Measurements from ENCODE around the gene NFKBIE.
"Not testable (repeated sequence)": the region's sequence is repeated elsewhere in the genome, so short reads cannot be mapped to it uniquely, and the experiment has no call there.

The NFKBIE gene

DNA sequence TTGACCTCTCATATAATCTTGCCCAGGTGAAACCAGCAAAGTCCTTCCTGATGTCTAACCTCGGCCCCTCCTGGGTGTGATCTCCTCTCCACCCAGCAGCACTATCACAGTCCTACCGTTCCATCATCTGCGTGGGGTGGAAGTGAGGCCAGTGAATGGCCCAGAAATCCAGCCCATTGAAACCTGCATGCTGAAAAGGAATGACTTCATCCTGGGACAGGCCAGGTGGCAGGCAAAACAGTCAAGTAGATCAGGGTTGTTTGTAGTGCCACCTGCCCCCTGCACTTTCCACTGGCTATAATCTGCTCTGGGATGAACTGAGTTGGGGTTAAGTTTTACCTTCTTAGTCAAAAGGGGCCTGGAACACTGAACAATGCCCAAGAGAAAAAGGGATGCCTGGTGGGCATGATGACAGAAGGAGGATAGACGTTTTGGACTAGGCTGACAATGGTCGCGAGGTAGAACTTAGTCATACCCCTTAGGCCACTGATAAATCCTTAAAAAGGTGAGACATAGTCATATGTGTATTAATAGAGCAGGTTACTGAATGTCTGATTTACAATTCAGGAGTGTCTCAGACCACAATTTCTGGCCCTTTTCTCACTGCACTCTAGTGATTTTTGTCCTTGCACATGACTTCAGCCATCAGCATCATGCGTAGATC lies 26.5 kb downstream of the NFKBIE start:
- DNase-seq, result no peak

DNA sequence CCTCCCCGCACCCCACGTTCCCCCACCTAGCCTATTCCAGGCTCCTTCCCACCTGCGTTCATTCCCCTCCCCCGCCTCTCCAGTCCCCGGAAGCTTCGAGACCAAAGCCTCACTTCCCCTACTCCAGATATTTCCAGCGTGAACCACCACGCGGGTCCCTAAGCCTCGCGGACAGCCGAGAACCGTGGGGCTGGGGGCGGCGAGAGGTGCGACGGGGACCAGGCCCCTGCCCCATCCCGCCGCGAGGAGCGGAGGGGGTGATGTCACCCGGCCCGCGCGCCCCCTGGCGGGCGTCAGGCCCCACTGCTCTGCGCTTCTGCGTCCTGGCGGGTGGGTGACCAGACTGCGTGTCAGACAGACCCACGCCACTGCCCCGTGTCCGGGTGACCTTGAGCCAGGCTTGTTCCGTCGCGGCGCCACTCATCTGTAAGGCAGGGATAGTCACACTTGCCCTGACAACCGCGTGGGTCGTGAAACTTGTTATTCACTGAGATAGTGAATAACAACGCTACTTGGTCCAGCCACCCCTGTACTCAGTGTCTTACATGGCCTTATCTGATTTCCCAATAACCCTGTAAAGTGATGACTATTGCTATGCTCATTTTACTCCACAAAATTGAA lies 27.4 kb downstream of the NFKBIE start:
- peak; percentile 71 to 86 for DNase-seq

DNA sequence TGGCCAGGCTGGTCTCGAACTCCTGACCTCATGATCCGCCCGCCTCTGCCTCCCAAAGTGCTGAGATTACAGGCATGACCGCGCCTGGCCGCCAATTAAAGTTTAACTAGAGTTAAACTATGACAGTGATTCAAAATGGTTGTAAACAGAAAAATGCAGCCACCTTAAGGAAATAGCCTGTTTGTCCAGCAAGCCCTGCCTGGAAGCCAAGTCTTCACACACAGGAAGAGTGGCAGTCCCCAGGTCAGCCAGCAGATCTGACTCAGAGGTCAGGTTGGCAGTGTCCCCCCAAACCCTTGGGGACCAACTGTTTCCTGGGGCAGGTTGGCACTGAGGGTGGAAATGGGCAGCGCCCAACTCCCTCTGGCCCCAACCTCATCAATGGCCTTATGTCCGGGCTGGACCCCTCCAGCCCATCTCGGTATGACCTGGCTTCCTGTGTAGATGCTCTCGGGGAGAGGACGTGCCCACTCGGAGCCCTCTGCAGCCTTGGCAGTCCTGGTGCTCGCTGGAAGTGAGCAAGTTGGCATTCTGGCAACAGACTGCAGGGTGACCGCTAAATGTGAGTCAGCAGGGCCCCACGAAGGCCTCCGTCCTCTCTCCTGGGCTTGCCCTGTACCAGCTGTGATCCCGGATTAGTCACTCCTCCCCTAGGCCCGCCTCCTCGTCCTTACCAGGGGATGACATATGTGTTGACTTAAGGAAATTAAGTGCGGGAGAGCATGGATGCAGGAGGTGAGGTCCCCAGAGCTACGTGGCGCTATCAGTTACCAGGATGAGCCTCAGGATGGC lies 28.1 kb downstream of the NFKBIE start:
- DNase-seq, result peak; percentile 91 to 93

DNA sequence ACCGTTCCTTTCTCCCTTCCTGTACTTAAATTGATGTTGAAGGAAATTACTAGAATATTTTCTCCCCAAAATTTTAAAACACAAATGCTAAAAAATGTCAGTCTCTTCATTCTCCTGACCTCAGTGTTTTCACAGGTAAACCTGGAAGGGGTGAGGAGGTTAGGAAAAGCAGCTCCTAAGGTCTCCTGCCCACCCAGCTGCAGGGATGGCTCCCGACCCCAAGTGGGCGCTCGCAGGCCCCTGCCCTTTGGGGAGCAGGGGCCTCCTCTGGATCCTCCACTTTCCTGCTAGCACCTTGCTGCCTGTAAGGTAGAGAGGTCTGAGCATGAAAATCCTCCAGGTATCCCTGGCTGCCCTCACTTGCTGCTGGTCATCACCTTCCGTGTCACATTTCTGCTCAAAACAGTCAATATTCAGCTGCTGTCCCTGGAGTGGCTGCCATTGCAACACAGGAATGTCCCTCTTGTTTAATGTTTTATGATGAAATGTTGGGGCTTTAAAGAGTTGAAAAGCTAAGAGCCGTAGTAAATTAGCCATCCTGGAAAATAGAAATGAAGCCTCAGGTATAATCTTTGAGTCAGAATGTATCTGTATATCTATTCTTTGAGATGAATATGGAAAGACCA lies 29.3 kb downstream of the NFKBIE start:
- DNase-seq, result no peak

DNA sequence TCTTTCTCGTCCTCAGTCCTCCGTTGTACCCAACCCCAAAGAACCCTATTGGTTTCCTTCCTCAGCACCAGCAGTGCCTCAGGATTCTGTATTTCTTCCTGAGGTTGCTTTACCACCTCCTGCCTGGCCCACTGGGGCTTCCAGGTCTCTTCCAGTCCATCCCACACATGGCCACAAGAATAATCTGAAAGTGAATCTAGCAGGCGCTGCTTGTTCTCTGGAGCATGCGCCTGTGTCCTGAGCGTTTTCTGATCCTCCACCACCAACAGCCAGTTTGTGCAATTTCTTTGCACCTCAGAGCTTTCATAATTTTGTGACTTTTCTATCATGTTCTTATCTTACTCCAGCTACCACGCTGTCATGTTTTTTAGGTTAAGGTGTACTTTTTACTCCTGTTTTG lies 30.1 kb downstream of the NFKBIE start:
- DNase-seq, result no peak

DNA sequence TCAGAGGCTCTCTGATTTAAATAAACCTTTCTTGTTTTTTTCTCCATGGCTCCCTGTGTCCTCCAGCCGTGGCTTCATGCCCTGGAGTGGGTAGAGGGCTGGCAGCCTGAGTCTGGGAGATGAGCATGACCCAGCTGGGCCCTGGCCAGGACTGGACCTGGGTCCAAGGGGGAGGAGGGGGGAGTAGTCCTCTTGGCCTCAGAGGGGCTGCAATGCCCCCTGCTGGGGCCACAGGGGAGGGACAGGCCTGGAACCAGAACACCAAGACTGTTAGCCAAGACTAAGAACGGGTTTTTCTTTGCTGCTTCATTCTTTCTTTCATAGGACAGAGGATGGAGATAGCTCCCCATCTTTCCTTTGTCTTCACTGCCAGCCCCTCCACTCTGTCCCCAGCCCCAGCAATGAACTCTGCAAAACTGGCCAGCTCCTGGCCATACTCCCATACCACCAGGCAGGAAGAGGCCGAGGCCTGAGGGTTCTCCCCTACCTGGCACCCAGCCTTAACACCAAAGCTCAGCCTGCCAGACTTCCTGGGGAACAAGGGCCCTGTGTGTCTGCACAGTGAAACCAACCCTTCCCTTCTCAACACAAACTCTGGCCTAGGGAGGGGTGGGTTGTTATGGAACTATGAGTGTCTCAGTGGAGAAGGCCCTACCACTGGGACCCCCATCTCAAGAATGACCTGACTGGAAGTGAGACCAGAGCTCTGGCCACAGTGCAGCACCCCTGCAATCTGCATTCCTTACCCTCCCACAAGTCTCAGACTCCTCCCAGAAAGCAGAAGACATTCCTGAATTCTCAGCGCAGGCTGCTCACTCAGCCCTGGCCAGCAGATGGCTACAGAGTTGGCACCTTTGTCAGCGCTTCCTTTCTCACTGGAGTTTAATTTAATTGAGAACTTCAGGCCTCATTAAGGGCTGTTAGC lies 31.0 kb downstream of the NFKBIE start:
- DNase-seq, result peak in 1 of 2 donors; percentile 47

DNA sequence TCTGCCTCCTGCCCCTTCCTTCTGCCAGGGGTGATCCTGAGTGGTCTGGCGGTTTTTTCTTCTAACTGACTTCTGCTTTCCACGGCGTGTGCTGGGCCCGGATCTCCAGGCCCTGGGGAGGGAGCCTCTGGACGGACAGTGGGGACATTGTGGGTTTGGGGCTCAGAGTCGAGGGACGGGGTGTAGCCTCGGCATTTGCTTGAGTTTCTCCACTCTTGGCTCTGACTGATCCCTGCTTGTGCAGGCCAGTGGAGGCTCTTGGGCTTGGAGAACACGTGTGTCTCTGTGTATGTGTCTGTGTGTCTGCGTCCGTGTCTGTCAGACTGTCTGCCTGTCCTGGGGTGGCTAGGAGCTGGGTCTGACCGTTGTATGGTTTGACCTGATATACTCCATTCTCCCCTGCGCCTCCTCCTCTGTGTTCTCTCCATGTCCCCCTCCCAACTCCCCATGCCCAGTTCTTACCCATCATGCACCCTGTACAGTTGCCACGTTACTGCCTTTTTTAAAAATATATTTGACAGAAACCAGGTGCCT lies 31.7 kb downstream of the NFKBIE start:
- DNase-seq, result no peak

DNA sequence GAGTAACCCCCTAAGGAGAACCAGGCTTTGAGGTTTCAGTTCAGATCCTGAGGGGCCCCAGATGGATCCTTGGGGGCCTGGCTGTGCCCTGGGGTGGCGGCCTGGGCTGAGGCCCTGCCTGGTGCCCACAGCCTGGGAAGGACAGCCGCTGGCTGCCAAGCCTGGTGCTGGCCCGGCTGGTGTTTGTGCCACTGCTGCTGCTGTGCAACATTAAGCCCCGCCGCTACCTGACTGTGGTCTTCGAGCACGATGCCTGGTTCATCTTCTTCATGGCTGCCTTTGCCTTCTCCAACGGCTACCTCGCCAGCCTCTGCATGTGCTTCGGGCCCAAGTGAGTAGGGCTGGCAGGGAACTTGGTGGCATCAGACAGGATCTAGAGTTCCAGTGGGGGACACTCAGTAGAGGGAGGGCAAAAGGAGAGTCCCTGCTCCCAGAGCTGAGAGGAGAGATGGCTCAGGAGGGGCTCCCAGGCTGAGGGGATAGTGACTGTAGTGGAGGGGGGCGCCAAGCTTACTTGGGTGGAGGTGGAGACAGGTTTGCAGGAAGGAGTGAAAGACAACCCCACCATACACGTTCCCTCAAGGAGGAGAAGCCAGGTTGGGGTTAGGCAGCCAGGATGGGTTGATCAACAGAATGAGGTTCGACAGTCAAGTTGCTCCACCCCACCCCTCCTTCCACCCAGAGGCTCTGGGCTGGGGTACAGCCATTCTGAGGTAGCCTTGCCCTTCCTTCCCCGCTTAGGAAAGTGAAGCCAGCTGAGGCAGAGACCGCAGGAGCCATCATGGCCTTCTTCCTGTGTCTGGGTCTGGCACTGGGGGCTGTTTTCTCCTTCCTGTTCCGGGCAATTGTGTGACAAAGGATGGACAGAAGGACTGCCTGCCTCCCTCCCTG lies 32.4 kb downstream of the NFKBIE start:
- no peak for DNase-seq

DNA sequence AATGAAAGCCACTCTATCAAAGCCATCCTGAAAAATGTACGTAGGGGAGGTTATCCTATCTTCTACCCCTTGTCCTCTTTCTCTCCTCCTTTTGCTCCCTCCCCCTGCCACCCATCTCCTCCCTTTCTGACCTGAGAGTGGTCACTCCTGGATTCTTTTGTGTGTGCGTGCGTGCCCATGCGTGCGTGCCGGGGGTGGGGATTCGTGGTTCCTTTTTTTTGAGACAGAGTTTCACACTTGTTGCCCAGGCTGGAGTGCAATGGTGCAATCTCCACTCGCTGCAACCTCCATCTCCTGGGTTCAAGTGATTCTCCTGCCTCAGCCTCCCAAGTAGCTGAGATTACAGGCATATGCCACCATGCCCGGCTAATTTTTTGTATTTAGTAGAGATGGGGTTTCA lies 33.9 kb downstream of the NFKBIE start:
- not testable (repeated sequence) for DNase-seq

DNA sequence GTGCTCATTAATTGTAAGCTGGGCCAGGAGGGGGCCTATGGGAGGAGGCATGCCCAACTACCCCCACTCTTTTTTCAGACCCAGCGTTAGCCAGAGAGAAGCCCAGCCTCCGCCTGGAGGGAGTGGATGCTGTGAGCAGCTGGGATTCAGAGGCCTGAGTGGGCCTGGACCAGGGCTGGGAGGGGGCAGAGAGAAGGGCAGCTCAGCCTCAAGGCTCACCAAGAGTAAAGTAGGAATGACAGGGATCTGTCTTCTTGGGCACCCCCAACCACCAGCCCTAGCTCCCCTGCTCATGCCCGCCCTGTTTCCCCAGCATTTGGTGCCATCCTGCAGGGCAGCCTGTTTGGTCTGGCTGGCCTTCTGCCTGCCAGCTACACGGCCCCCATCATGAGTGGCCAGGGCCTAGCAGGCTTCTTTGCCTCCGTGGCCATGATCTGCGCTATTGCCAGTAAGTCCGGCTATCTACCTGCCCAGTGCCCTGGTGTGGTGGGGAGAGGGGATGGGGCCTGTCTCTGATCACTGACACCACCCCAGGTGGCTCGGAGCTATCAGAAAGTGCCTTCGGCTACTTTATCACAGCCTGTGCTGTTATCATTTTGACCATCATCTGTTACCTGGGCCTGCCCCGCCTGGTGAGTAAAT lies 35.2 kb downstream of the NFKBIE start:
- no peak for DNase-seq

DNA sequence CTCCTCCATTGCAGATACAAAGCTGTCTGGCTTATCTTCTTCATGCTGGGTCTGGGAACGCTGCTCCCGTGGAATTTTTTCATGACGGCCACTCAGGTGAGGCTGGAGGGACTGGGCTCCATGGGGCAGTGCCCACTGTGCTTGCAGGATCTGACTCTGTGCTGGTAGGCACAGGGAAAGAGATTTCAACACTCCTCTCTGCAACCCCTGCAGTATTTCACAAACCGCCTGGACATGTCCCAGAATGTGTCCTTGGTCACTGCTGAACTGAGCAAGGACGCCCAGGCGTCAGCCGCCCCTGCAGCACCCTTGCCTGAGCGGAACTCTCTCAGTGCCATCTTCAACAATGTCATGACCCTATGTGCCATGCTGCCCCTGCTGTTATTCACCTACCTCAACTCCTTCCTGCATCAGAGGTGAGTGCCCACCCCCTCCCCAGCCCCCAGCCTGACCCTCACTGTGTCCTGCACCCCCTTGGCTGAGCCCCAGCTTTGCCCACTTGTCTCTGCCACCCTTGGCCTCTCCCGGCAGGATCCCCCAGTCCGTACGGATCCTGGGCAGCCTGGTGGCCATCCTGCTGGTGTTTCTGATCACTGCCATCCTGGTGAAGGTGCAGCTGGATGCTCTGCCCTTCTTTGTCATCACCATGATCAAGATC lies 35.8 kb downstream of the NFKBIE start:
- DNase-seq, result peak in 1 of 2 donors; percentile 69

DNA sequence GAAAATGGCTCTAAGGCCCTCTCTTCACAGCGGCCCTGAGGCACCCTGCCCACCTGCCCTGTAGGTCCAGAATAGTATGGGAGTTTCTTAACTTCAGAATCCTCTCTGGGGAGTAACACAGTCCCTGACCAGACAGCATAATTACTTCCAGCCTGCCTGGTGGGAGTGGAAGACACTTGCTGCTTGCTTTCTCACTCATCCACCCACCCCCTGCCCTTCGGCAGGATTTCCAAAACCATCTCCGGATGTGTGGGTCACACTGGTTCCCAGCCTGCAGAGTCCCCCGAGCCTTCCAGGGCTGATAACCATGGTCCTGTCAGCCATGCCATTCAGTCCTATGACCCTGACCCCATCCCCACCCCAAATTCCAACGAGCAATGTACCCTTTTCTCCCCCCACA lies 36.5 kb downstream of the NFKBIE start:
- DNase-seq, result peak in 1 of 2 donors; percentile 58

DNA sequence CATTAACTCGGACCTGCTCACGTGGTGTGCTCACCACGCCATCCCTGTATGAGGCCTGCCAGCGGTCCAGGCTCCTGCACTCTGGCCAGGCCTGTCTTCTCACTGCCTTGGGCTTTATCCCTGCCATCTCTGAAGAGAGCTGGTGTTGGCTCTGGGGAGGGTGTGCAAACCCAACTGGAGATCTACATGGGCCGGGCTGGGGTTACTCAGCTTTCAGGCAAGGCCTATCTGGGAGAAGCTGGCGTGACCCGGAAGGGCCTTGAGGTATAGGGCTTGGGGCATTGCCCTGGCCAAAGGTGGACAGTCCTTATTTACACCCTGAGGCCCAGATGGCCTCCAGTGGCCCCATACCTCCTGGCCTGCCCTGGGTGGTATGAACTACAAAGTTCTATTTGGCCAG lies 36.9 kb downstream of the NFKBIE start:
- DNase-seq, result no peak

DNA sequence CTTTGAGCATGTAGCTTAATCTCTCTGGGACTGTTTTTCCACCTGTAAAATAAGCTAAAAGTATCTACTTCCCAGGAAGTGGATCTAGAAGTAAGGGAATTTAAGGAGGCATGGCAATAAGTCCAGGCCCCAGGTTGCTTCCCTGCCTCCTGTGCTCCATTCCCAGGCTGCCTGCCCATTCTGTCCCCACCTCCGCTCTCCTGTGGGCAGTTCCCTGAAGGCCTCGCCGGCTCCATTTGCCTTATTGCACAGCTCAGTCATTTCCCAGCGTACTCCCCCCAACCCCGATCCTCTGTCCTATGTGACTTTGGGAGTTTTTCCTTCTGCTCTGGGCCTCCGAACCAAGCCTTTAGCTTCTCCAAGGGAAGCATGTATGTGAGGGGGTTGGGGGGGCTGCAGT lies 37.3 kb downstream of the NFKBIE start:
- no peak for DNase-seq

DNA sequence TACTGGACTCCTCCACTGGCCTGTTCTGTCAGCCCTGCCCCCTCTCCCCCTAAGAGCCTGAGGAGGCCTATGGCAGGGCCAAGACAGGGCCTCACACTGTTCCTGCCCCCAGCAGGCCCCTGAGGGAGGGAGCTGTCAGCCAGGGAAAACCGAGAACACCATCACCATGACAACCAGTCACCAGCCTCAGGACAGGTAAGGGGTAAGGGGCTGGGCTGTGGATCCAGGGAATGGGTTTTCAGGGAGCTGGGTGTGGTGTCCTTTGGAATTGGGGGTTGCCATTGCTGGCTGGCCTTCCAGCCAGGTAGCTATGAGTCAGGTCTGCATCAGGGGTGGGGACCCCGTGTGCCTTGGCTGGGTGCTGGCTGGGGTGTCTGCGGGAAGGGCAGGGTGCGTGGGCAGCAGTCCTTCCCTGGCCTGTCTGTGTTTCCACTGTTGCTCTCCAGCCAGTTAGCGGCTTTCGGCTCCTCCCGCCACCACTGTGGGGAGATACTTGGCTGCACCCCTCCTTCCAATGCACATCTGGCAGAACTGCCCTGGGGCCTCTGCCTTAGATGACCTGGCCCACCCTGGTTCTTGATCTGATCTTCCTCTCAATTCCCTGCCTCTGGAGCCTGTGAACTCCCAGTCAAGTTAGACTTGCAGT lies 38.1 kb downstream of the NFKBIE start:
- DNase-seq, result no peak

DNA sequence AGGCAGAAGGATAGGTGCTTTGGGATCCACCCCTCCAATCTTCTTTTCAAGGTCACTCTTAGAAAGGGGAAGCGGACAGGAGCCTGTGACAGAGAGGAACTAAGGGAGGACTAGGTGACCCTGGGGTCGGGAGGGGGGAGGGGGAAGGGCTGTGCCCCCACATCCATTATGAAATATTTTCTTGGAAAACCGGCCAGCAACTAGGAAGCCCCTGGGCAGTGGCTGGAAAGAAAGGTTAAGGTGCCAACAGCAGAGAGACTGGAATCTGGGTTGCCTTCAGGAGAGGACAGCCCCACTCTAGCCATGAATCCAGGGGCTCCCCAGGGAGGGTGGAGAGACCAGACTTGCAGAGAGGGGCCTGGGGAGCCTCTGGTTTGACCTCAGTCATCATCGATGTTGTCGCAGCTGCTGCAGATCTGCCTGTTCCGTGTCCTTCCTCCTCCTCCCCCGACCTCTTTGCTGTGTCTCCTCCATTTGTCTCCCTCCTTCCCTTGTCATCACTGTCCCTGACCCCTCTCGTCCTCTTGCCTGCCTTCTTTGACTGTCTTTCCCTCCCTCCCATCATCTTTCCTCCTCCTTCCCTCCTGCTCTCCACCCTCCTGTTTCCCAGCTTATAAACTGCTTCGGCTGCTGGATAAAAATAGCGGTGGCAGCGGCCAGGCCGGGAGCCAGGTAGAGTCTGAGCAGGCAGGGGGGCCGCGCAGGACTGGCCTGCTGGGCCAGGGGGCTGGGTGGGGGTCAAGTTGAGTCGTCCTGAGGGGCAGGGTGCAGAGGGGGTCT lies 38.8 kb downstream of the NFKBIE start:
- no peak for DNase-seq

DNA sequence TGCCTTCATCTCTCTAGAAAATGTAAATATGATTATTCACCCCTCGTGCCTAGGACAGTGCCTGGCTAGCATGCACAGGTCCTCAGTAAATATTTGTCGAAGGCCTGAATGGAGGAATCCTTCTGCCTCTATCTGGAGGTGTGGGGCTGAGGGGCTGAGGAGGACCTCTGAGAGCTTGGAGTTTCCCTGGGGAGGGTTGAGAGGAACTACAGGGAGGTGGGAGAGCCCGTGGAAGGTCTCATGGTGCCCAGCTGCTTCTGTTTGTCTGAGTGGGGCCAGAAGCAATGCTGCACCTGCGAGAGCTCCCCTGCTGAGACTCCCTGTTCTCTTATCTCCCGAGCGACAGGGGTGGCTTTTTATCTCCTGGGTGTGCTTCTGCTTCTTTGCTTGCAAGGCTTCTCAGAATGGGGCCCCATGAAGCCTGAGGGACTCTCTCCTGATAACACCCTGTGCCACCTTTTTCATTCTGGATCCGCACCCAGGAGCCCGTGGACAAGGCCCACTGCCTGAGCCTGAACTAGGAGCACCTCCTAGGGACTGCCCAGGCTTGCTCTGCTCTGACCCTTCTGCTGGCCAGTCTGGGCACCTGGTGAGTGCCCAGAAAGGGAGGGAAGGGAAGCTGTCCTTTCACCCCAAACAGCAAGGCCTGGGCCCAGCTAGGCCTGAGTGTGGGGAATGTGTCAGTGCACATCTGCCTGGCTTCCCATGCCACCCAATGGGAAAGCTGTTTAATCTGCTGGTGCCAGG lies 39.6 kb downstream of the NFKBIE start:
- DNase-seq, result peak in 1 of 2 donors; percentile 24

DNA sequence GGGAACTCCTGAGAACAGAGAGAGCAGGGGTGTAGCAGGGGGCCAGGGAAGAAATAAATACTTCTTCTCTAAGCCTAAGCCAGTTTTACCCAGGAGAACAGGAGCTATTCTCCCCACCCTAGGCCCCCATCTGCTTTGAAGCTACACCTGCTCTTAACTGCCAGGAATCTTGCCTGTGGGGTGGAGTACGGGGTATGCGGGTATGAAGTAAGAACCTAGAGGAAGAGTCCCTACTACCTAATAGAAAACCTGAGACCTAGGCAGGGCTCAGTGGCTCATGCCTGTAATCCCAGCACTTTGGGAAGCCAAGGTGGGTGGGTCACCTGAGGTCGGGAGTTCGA lies 40.4 kb downstream of the NFKBIE start:
- no peak for DNase-seq

Measured in inflammatory macrophage treated with lipopolysaccharide for 1 hour (primary cell).